K562 (cell line): ENCODE measurements around the gene PLXND1. TPM values are rescaled to one million over a fixed set of nuclear protein-coding genes. Genes with fewer than 3 reads are reported as not detected.

Source experiments
- BHLHE40 ChIP-seq: IDR thresholded peaks from 2 replicates; pipeline ENCODE4 v1.6.1; 2011; ENCODE audit warnings: low read length, improper control_type of control experiment
- CHCHD3 ChIP-seq: fragments of 250-450 bp; sonication (Bioruptor Pico); IDR thresholded peaks from 2 replicates; pipeline ENCODE4 v2.1.2; 2022; ENCODE audit warnings: mild to moderate bottlenecking
- CHD4 ChIP-seq: fragments of 200-600 bp; sonication (generic); IDR thresholded peaks from 3 replicates; pipeline ENCODE4 v1.6.1; 2012; ENCODE audit warnings: low read depth, mild to moderate bottlenecking, mixed read lengths, low read length, inconsistent platforms; ENCODE audit not compliant: insufficient read depth, insufficient replicate concordance, poor library complexity, severe bottlenecking
- DNMT1 ChIP-seq: fragments of 450-650 bp; IDR thresholded peaks from 2 replicates; pipeline ENCODE4 v1.6.1; 2016; ENCODE audit warnings: antibody characterized with exemption, mild to moderate bottlenecking
- ELK1 ChIP-seq: sonication (generic); formaldehyde crosslinking; IDR thresholded peaks from 2 replicates; pipeline ENCODE4 v1.8.1; 2022; ENCODE audit warnings: missing genetic modification reagents
- NCOR1 ChIP-seq: fragments of 450-650 bp; IDR thresholded peaks from 2 replicates; pipeline ENCODE4 v1.6.1; 2016; ENCODE audit warnings: mild to moderate bottlenecking, moderate library complexity
- NFE2L1 ChIP-seq: fragments of 450-650 bp; IDR thresholded peaks from 2 replicates; pipeline ENCODE4 v1.6.1; 2016; ENCODE audit warnings: missing genetic modification characterization, low read depth, mild to moderate bottlenecking, missing compliant biosample characterization, moderate library complexity, borderline replicate concordance
- POLR2A ChIP-seq: fragments of 450-650 bp; conservative IDR thresholded peaks from 2 replicates; pipeline ENCODE4 v1.6.1; 2016
- PRDM10 ChIP-seq: fragments of 450-650 bp; IDR thresholded peaks from 2 replicates; pipeline ENCODE4 v1.6.1; 2018; ENCODE audit not compliant: partially characterized antibody
- PURB ChIP-seq: sonication (generic); formaldehyde crosslinking; IDR thresholded peaks from 2 replicates; pipeline ENCODE4 v1.9.0; 2021; ENCODE audit warnings: low read depth, mild to moderate bottlenecking, missing genetic modification reagents
- RBFOX2 ChIP-seq: fragments of 200-400 bp; formaldehyde crosslinking; IDR thresholded peaks from 2 replicates; pipeline ENCODE4 v1.6.1; 2017; ENCODE audit warnings: low read depth, mild to moderate bottlenecking, low read length, moderate library complexity
- RNF2 ChIP-seq: sonication (generic); IDR thresholded peaks from 2 replicates; pipeline ENCODE4 v1.6.1; 2016
- SIX5 ChIP-seq, 2 experiments: IDR thresholded peaks; 2 replicates each; pipeline ENCODE4 v1.6.1; 2011; ENCODE audit warnings: low read length in 2 of 2, borderline replicate concordance in 1 of 2, low read depth in 1 of 2, mild to moderate bottlenecking in 1 of 2, moderate library complexity in 1 of 2; ENCODE audit not compliant: insufficient read depth in 1 of 2
- STAT5A ChIP-seq: IDR thresholded peaks from 2 replicates; pipeline ENCODE4 v1.6.1; 2012; ENCODE audit warnings: low read length, inconsistent platforms, borderline replicate concordance
- TAF9B ChIP-seq: fragments of 450-650 bp; IDR thresholded peaks from 2 replicates; pipeline ENCODE4 v1.6.1; 2018; ENCODE audit warnings: mild to moderate bottlenecking; ENCODE audit not compliant: partially characterized antibody
- TCF3 ChIP-seq: sonication (generic); formaldehyde crosslinking; IDR thresholded peaks from 2 replicates; pipeline ENCODE4 v1.4.0; 2020; ENCODE audit warnings: mild to moderate bottlenecking, missing genetic modification reagents
- ZFP1 ChIP-seq: fragments of 450-650 bp; formaldehyde crosslinking; IDR thresholded peaks from 2 replicates; pipeline ENCODE4 v1.4.0; 2020; ENCODE audit warnings: mild to moderate bottlenecking, mixed read lengths
- ZNF431 ChIP-seq: sonication (generic); formaldehyde crosslinking; IDR thresholded peaks from 2 replicates; pipeline ENCODE4 v1.8.0; 2022; ENCODE audit warnings: mild to moderate bottlenecking, missing genetic modification reagents
- polyA plus RNA-seq, 8 experiments: library from polyadenylated mRNA; depleted of rRNA in 4 of 8; stranded (reverse) in 5 of 8; unstranded in 3 of 8; fragments of >200 nt; fragmentation: Nextera tagmentation in 2 of 8; fragmentation: Illumina TruSeq in 1 of 8; extraction: Ambion mirVana in 2 of 8; extraction: Trizol in 1 of 8; gene quantifications; 2 replicates each; pipeline versions ENCODE4 v1.2.1 to v1.2.3, GENCODE V29; 2011 to 2014; ENCODE audit warnings: inconsistent platforms in 1 of 8, missing spikeins in 1 of 8
- total RNA-seq, 7 experiments: library from RNA; depleted of rRNA in 6 of 7; stranded (reverse); fragments of >200 nt in 6 of 7; fragmentation: Illumina TruSeq in 2 of 7; extraction: Trizol in 2 of 7; gene quantifications; 2 replicates each; pipeline versions ENCODE4 v1.2.1 to v1.2.3, GENCODE V29; 2011 to 2021; ENCODE audit warnings: low replicate concordance in 1 of 7
- TF ChIP-seq, protein P1 (sequence below): sonication (generic); formaldehyde crosslinking; IDR thresholded peaks from 2 replicates; pipeline ENCODE4 v1.8.0; 2023; ENCODE audit warnings: missing genetic modification reagents, mild to moderate bottlenecking, borderline replicate concordance

PLXND1 gene
- total and polyA plus RNA-seq, 9 of the 15 experiments (the other 6 are each of a cell fraction or from before 2014, with no cell fraction given), result 0.34 to 28.8 (median 14.0) TPM

GRCh38 chr3:129585949-129586657 lies 20.4 kb downstream of the PLXND1 start (continued):
- TF ChIP-seq, protein P1, sequence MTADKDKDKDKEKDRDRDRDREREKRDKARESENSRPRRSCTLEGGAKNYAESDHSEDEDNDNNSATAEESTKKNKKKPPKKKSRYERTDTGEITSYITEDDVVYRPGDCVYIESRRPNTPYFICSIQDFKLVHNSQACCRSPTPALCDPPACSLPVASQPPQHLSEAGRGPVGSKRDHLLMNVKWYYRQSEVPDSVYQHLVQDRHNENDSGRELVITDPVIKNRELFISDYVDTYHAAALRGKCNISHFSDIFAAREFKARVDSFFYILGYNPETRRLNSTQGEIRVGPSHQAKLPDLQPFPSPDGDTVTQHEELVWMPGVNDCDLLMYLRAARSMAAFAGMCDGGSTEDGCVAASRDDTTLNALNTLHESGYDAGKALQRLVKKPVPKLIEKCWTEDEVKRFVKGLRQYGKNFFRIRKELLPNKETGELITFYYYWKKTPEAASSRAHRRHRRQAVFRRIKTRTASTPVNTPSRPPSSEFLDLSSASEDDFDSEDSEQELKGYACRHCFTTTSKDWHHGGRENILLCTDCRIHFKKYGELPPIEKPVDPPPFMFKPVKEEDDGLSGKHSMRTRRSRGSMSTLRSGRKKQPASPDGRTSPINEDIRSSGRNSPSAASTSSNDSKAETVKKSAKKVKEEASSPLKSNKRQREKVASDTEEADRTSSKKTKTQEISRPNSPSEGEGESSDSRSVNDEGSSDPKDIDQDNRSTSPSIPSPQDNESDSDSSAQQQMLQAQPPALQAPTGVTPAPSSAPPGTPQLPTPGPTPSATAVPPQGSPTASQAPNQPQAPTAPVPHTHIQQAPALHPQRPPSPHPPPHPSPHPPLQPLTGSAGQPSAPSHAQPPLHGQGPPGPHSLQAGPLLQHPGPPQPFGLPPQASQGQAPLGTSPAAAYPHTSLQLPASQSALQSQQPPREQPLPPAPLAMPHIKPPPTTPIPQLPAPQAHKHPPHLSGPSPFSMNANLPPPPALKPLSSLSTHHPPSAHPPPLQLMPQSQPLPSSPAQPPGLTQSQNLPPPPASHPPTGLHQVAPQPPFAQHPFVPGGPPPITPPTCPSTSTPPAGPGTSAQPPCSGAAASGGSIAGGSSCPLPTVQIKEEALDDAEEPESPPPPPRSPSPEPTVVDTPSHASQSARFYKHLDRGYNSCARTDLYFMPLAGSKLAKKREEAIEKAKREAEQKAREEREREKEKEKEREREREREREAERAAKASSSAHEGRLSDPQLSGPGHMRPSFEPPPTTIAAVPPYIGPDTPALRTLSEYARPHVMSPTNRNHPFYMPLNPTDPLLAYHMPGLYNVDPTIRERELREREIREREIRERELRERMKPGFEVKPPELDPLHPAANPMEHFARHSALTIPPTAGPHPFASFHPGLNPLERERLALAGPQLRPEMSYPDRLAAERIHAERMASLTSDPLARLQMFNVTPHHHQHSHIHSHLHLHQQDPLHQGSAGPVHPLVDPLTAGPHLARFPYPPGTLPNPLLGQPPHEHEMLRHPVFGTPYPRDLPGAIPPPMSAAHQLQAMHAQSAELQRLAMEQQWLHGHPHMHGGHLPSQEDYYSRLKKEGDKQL (CRISPR knock-in tag), result no peak
- TF ChIP-seq STAT5A (no peak; the same call in 1 of the 2 replicates), RBFOX2 (no peak), CHCHD3 (CRISPR knock-in tag) (no peak), DNMT1 (no peak), CHD4 (no peak), TAF9B (no peak), ELK1 (CRISPR knock-in tag) (no peak), POLR2A (no peak), ZNF431 (CRISPR knock-in tag) (no peak), SIX5 (IDR thresholded peaks at IDR 0.05; ENCODE audit: borderline replicate concordance in 1 of 2, insufficient read depth in 1 of 2, low read depth in 1 of 2, low read length in 2 of 2) (no peak), PURB (CRISPR knock-in tag) (no peak), NFE2L1 (tag) (no peak), BHLHE40 (no peak), RNF2 (no peak), ZFP1 (CRISPR knock-in tag) (no peak), NCOR1 (peak; percentile 47; the same call in 1 of the 2 replicates), TCF3 (CRISPR knock-in tag) (peak; percentile 91), PRDM10 (no peak)
